GM12878 (cell line): ENCODE data around the gene NES. TPM values are rescaled to one million over a fixed set of nuclear protein-coding genes. Genes with fewer than 3 reads are reported as not detected.

Source experiments
- ATAC-seq: fragments of 200-7000 bp; cut with Tn5 transposase; 3 replicates; pipeline ENCODE4 v1.9.1; 2020; ENCODE audit warnings: mild to moderate bottlenecking, moderate library complexity
- BruUV-seq: library from RNA; stranded (reverse); fragments of 400-500 nt; replicated peaks from 2 replicates; lab custom pipeline; 2021; lab: Mats Ljungman, UMichigan
- CTCF ChIA-PET: fragments of 300-600 bp; sonication (Branson Sonifier 250); formaldehyde crosslinking; extraction: SDS; loops from one replicate; lab custom pipeline; 2021; ENCODE audit warnings: inconsistent platforms; lab: Yijun Ruan, JAX
- POLR2A ChIA-PET: fragments of 350-600 bp; formaldehyde crosslinking; extraction: SDS; loops from one replicate; lab custom pipeline; 2021; ENCODE audit warnings: inconsistent platforms; lab: Charles Lee
- RAD21 ChIA-PET: fragments of 300-600 bp; sonication (Branson Sonifier 250); formaldehyde crosslinking; loops from one replicate; lab custom pipeline; 2023; ENCODE audit warnings: antibody characterized with exemption; ENCODE audit not compliant: unreplicated experiment; lab: Charles Lee
- SMC1A ChIA-PET: fragments of 300-600 bp; sonication (Branson Sonifier 250); formaldehyde crosslinking; loops from one replicate; lab custom pipeline; 2023; ENCODE audit not compliant: unreplicated experiment, uncharacterized antibody; lab: Charles Lee
- DNase-seq: peaks from one replicate; pipeline ENCODE4 v3.0.0-alpha.2; 2011; ENCODE audit warnings: low read depth, low spot score
- FAIRE-seq: peaks from 3 replicates; lab custom pipeline; 2011; peaks lifted over from hg19 to GRCh38; lab: Jason Lieb, UNC
- H2AFZ ChIP-seq: 2 replicates; pipeline ENCODE4 v1.6.0; 2011; ENCODE audit warnings: low read depth, low read length, control low read depth; ENCODE audit not compliant: control insufficient read depth
- H3K27ac ChIP-seq: 2 replicates; pipeline ENCODE4 v1.5.1; 2011; ENCODE audit warnings: control low read depth; ENCODE audit not compliant: control insufficient read depth, insufficient read depth
- H3K27me3 ChIP-seq, 2 experiments: replicated peaks in 1 of 2; 2 replicates each; pipeline versions ENCODE4 v1.6.0 to v1.6.1; 2011; ENCODE audit warnings: low read length in 1 of 2; ENCODE audit not compliant: control insufficient read depth in 2 of 2, insufficient read depth in 2 of 2
- H3K36me3 ChIP-seq, 2 experiments: 2 replicates each; pipeline ENCODE4 v1.5.1; 2011; ENCODE audit warnings: low read length in 1 of 2; ENCODE audit not compliant: control insufficient read depth in 2 of 2, insufficient read depth in 2 of 2
- H3K4me1 ChIP-seq: 2 replicates; pipeline ENCODE4 v1.6.1; 2011; ENCODE audit warnings: mild to moderate bottlenecking, low read length, moderate library complexity, mixed read lengths; ENCODE audit not compliant: control insufficient read depth, insufficient read depth
- H3K4me2 ChIP-seq: 2 replicates; pipeline ENCODE4 v1.6.0; 2011; ENCODE audit warnings: control low read depth; ENCODE audit not compliant: control insufficient read depth, insufficient read depth
- H3K4me3 ChIP-seq: fragments of 200-600 bp; sonication (generic); 2 replicates; pipeline ENCODE4 v1.5.1; 2016
- H3K79me2 ChIP-seq: 2 replicates; pipeline ENCODE4 v1.6.0; 2011; ENCODE audit warnings: low read length; ENCODE audit not compliant: control insufficient read depth, insufficient read depth
- H3K9ac ChIP-seq: 2 replicates; pipeline ENCODE4 v1.8.0; 2011; ENCODE audit warnings: low read length, control low read depth, mixed read lengths; ENCODE audit not compliant: control insufficient read depth, insufficient read depth
- H3K9me3 ChIP-seq: replicated peaks from 3 replicates; pipeline ENCODE4 v1.5.1; 2011; ENCODE audit warnings: mild to moderate bottlenecking, low read length; ENCODE audit not compliant: control insufficient read depth, insufficient read depth
- H4K20me1 ChIP-seq: 2 replicates; pipeline ENCODE4 v1.6.0; 2011; ENCODE audit not compliant: control insufficient read depth, insufficient read depth
- HDAC2 ChIP-seq: fragments of 200-600 bp; sonication (generic); IDR thresholded peaks from 2 replicates; pipeline ENCODE4 v1.6.1; 2017
- MXI1 ChIP-seq: fragments of 150-350 bp; IDR thresholded peaks from 2 replicates; pipeline ENCODE4 v1.6.1; 2011; ENCODE audit warnings: low read depth, mild to moderate bottlenecking, inconsistent platforms, low read length, improper control_type of control experiment
- PAX5 ChIP-seq: IDR thresholded peaks from 2 replicates; pipeline ENCODE4 v1.6.1; 2011; ENCODE audit warnings: low read depth, low read length, borderline replicate concordance
- POLR2A ChIP-seq: IDR thresholded peaks from 2 replicates; pipeline ENCODE4 v1.6.1; 2011; ENCODE audit warnings: low read depth, mild to moderate bottlenecking, low read length
- TARDBP ChIP-seq: IDR thresholded peaks from 2 replicates; pipeline ENCODE4 v1.6.1; 2016; ENCODE audit warnings: borderline replicate concordance
- ZSCAN29 ChIP-seq: fragments of 450-650 bp; IDR thresholded peaks from 2 replicates; pipeline ENCODE4 v1.6.1; 2017; ENCODE audit warnings: mild to moderate bottlenecking, moderate library complexity
- WGBS: methylation state at CpG from one replicate; pipeline ENCODE4 v1.1.6; 2016; ENCODE audit warnings: low lambda C conversion rate; ENCODE audit not compliant: insufficient replicate concordance, insufficient coverage; ENCODE audit errors: missing lambda C conversion rate; 5-methylcytosine and 5-hydroxymethylcytosine counted together
- in situ Hi-C: fragments of 300-500 bp; cut with MboI; formaldehyde crosslinking; loops from 9 replicates; pipeline ENCODE4 v1.14.3; 2018; ENCODE audit warnings: mixed read lengths
- intact Hi-C: fragments of 100-400 bp; cut with micrococcal nuclease; formaldehyde crosslinking; loops from one replicate; pipeline ENCODE4 v1.14.2; 2022; ENCODE audit not compliant: unreplicated experiment
- polyA plus RNA-seq, 11 experiments: library from polyadenylated mRNA; depleted of rRNA in 4 of 11; unstranded in 6 of 11; stranded (reverse) in 5 of 11; fragments of >200 nt; fragmentation: Nextera tagmentation in 4 of 11; fragmentation: Illumina TruSeq in 1 of 11; extraction: Ambion mirVana in 4 of 11; extraction: Trizol in 1 of 11; gene quantifications; 1 replicate in 1 of 11; 2 replicates in 10 of 11; pipeline versions ENCODE4 v1.2.1 to v1.2.3, GENCODE V29; 2011 to 2016; ENCODE audit warnings: inconsistent platforms in 2 of 11, missing spikeins in 2 of 11, low read depth in 1 of 11
- total RNA-seq, 4 experiments: library from RNA; depleted of rRNA in 3 of 4; stranded (reverse); fragments of >200 nt in 3 of 4; fragmentation: Illumina TruSeq in 1 of 4; extraction: Trizol in 1 of 4; gene quantifications; 2 replicates each; pipeline versions ENCODE4 v1.2.1 to v1.2.3, GENCODE V29; 2013 to 2021
- TF ChIP-seq, protein P1 (sequence below): fragments of 450-650 bp; IDR thresholded peaks from 2 replicates; pipeline ENCODE4 v1.6.1; 2017; ENCODE audit warnings: mild to moderate bottlenecking, moderate library complexity
- TF ChIP-seq, protein P2 (sequence below): IDR thresholded peaks from 2 replicates; pipeline ENCODE4 v1.6.1; 2011; ENCODE audit warnings: low read depth, mild to moderate bottlenecking, low read length, moderate library complexity, borderline replicate concordance; ENCODE audit errors: extremely low read depth

NES gene
- total and polyA plus RNA-seq, 10 of the 15 experiments (the other 5 are each of a cell fraction or from before 2014, with no cell fraction given), result under 0.01 to 0.15 (median 0.02) TPM; not detected in 4

- in situ Hi-C loops (no loop called here), intact Hi-C loops (no loop called here)
- Histone ChIP-seq H2AFZ (no peak overlapping the region), H3K4me3 (no peak overlapping the region), H3K4me2 (no peak overlapping the region), H3K4me1 (peaks cover 58% of the 10 kb centered on the region), H3K9me3 (no peaks in the 10 kb centered on the region), H3K36me3 (no peaks in the 10 kb centered on the region), H3K27me3 (0 out of 4 replicates have a peak, but pooled peaks cover 0 to 2% of the 10 kb centered on the region in 2 experiments), H3K79me2 (peaks cover 23% of the 10 kb centered on the region), H4K20me1 (peaks cover 8% of the 10 kb centered on the region; the same call in 1 of the 2 replicates), H3K9ac (no peak overlapping the region), H3K27ac (no peak overlapping the region)
- RAD21 ChIA-PET, result interaction anchor here (1.3 to 6.0 kb wide), 3 partner anchors 20 to 68 kb away, joined by 7 to 58 read pairs (median 10); partner anchors contain the start of gene NES
- FAIRE-seq, result no peak
- 93% methylated on average over 14 of the region's 14 CpGs for WGBS
- CTCF ChIA-PET, result interaction anchor here (0.5 to 8.3 kb wide), 17 partner anchors 10 to 439 kb away, joined by 3 to 208 read pairs (median 5); partner anchors contain the start of genes BCAN, CRABP2, ISG20L2 and METTL25B
- no TSS peak for BruUV-seq
- no peak for DNase-seq
- TF ChIP-seq, protein P1, sequence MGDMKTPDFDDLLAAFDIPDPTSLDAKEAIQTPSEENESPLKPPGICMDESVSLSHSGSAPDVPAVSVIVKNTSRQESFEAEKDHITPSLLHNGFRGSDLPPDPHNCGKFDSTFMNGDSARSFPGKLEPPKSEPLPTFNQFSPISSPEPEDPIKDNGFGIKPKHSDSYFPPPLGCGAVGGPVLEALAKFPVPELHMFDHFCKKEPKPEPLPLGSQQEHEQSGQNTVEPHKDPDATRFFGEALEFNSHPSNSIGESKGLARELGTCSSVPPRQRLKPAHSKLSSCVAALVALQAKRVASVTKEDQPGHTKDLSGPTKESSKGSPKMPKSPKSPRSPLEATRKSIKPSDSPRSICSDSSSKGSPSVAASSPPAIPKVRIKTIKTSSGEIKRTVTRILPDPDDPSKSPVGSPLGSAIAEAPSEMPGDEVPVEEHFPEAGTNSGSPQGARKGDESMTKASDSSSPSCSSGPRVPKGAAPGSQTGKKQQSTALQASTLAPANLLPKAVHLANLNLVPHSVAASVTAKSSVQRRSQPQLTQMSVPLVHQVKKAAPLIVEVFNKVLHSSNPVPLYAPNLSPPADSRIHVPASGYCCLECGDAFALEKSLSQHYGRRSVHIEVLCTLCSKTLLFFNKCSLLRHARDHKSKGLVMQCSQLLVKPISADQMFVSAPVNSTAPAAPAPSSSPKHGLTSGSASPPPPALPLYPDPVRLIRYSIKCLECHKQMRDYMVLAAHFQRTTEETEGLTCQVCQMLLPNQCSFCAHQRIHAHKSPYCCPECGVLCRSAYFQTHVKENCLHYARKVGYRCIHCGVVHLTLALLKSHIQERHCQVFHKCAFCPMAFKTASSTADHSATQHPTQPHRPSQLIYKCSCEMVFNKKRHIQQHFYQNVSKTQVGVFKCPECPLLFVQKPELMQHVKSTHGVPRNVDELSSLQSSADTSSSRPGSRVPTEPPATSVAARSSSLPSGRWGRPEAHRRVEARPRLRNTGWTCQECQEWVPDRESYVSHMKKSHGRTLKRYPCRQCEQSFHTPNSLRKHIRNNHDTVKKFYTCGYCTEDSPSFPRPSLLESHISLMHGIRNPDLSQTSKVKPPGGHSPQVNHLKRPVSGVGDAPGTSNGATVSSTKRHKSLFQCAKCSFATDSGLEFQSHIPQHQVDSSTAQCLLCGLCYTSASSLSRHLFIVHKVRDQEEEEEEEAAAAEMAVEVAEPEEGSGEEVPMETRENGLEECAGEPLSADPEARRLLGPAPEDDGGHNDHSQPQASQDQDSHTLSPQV, result no peak
- TF ChIP-seq HDAC2 (no peak), ZSCAN29 (no peak), MXI1 (no peak), POLR2A (no peak), TARDBP (no peak), PAX5 (no peak)
- TF ChIP-seq, protein P2, sequence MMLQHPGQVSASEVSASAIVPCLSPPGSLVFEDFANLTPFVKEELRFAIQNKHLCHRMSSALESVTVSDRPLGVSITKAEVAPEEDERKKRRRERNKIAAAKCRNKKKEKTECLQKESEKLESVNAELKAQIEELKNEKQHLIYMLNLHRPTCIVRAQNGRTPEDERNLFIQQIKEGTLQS, result no peak
- POLR2A ChIA-PET, result interaction anchor here (0.9 to 1.2 kb wide), 2 partner anchors 15 to 67 kb away, joined by 3 to 4 read pairs; no protein-coding TSS in a partner anchor
- SMC1A ChIA-PET, result interaction anchor here (0.8 to 4.2 kb wide), 8 partner anchors 18 to 201 kb away, joined by 3 to 39 read pairs (median 6); partner anchors contain the start of genes GPATCH4 and NES
- ATAC-seq, result no peak
These were observed 18.7 kb downstream of the NES start for GRCh38 chr1:156658496-156658895.
